Measurements from ENCODE around the gene MXRA7.

Gene MXRA7

DNA sequence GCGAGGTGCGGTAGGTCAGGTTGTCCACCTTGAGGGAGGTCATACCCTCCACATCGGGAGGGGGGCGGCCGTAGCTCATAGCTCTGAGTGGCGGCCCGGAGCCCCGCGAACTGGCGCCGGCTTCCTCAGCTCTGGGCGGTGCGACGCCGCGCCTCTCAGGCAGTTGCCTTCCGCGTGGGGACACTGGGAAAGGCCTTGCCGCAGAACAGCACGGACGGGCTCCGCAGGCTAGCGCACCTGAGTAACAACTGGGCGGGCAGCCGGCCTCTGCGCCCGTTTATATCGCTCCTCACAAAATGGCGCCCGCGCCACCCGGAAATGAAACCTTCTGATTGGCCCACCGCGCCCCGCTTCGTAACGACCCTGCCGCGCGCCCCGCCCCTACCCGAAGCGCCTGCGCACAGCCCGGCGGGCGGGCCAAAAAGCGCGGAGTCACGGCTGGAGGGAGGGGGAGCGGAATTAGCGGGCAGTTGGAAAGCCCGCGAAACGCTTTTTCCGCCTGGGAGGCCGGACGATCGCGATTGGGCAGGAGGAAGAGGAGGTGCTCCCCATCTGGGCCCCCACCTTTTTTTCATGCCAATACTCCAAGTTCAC lies 26.4 kb upstream of the MXRA7 start, which contains the start of gene SRSF2 (continued):
- TF ChIP-seq, protein P1, sequence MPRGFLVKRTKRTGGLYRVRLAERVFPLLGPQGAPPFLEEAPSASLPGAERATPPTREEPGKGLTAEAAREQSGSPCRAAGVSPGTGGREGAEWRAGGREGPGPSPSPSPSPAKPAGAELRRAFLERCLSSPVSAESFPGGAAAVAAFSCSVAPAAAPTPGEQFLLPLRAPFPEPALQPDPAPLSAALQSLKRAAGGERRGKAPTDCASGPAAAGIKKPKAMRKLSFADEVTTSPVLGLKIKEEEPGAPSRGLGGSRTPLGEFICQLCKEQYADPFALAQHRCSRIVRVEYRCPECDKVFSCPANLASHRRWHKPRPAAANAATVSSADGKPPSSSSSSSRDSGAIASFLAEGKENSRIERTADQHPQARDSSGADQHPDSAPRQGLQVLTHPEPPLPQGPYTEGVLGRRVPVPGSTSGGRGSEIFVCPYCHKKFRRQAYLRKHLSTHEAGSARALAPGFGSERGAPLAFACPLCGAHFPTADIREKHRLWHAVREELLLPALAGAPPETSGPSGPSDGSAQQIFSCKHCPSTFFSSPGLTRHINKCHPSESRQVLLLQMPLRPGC (tag by site-specific recombination; IDR thresholded peaks at IDR 0.05), result peak; percentile 78
- TF ChIP-seq ZNF248 (tag by site-specific recombination; IDR thresholded peaks at IDR 0.05) (no peak), KLF7 (tag by site-specific recombination; IDR thresholded peaks at IDR 0.05; ENCODE audit: borderline replicate concordance) (peak; percentile 62; the same call in 1 of the 2 replicates), KLF16 (tag by site-specific recombination; IDR thresholded peaks at IDR 0.05) (peak; percentile 68; the same call in 1 of the 2 replicates), KLF9 (tag by site-specific recombination; IDR thresholded peaks at IDR 0.05; ENCODE audit: low read depth) (peak; percentile 7; the same call in 1 of the 2 replicates), ZNF138 (tag by site-specific recombination; IDR thresholded peaks at IDR 0.05; ENCODE audit: borderline replicate concordance) (0 out of 2 replicates have a peak, but pooled peaks have one; percentile 4), ZNF571 (tag by site-specific recombination; IDR thresholded peaks at IDR 0.05) (no peak), OVOL3 (tag by site-specific recombination; IDR thresholded peaks at IDR 0.05) (peak; percentile 71; the same call in 1 of the 2 replicates), ZNF747 (tag by site-specific recombination; IDR thresholded peaks at IDR 0.05) (peak; percentile 94; the same call in 1 of the 2 replicates), ZNF146 (tag by site-specific recombination; IDR thresholded peaks at IDR 0.05) (peak; percentile 22; the same call in 1 of the 2 replicates), ZNF624 (tag by site-specific recombination; IDR thresholded peaks at IDR 0.05) (0 out of 2 replicates have a peak, but pooled peaks have one; percentile 77), ZNF121 (tag by site-specific recombination; IDR thresholded peaks at IDR 0.05) (peak; percentile 83), ZNF239 (tag by site-specific recombination; IDR thresholded peaks at IDR 0.05) (peak; percentile 78; the same call in 1 of the 2 replicates), SCRT1 (tag by site-specific recombination; IDR thresholded peaks at IDR 0.05; ENCODE audit: borderline replicate concordance) (no peak), ZNF292 (tag by site-specific recombination; IDR thresholded peaks at IDR 0.05; ENCODE audit: borderline replicate concordance, low read depth) (no peak), ZNF223 (tag by site-specific recombination; IDR thresholded peaks at IDR 0.05) (peak; percentile 5; the same call in 1 of the 2 replicates), MEIS1 (CRISPR knock-in tag; IDR thresholded peaks at IDR 0.05; ENCODE audit: borderline replicate concordance) (no peak), ZNF677 (tag by site-specific recombination; IDR thresholded peaks at IDR 0.05) (0 out of 2 replicates have a peak, but pooled peaks have one; percentile 41)
- TF ChIP-seq, protein P2, sequence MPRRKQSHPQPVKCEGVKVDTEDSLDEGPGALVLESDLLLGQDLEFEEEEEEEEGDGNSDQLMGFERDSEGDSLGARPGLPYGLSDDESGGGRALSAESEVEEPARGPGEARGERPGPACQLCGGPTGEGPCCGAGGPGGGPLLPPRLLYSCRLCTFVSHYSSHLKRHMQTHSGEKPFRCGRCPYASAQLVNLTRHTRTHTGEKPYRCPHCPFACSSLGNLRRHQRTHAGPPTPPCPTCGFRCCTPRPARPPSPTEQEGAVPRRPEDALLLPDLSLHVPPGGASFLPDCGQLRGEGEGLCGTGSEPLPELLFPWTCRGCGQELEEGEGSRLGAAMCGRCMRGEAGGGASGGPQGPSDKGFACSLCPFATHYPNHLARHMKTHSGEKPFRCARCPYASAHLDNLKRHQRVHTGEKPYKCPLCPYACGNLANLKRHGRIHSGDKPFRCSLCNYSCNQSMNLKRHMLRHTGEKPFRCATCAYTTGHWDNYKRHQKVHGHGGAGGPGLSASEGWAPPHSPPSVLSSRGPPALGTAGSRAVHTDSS (tag by site-specific recombination; IDR thresholded peaks at IDR 0.05), result peak; percentile 83; the same call in 1 of the 2 replicates
- TF ChIP-seq, protein P3, sequence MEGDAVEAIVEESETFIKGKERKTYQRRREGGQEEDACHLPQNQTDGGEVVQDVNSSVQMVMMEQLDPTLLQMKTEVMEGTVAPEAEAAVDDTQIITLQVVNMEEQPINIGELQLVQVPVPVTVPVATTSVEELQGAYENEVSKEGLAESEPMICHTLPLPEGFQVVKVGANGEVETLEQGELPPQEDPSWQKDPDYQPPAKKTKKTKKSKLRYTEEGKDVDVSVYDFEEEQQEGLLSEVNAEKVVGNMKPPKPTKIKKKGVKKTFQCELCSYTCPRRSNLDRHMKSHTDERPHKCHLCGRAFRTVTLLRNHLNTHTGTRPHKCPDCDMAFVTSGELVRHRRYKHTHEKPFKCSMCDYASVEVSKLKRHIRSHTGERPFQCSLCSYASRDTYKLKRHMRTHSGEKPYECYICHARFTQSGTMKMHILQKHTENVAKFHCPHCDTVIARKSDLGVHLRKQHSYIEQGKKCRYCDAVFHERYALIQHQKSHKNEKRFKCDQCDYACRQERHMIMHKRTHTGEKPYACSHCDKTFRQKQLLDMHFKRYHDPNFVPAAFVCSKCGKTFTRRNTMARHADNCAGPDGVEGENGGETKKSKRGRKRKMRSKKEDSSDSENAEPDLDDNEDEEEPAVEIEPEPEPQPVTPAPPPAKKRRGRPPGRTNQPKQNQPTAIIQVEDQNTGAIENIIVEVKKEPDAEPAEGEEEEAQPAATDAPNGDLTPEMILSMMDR (tag by site-specific recombination; IDR thresholded peaks at IDR 0.05), result peak; percentile 54
- TF ChIP-seq, protein P4, sequence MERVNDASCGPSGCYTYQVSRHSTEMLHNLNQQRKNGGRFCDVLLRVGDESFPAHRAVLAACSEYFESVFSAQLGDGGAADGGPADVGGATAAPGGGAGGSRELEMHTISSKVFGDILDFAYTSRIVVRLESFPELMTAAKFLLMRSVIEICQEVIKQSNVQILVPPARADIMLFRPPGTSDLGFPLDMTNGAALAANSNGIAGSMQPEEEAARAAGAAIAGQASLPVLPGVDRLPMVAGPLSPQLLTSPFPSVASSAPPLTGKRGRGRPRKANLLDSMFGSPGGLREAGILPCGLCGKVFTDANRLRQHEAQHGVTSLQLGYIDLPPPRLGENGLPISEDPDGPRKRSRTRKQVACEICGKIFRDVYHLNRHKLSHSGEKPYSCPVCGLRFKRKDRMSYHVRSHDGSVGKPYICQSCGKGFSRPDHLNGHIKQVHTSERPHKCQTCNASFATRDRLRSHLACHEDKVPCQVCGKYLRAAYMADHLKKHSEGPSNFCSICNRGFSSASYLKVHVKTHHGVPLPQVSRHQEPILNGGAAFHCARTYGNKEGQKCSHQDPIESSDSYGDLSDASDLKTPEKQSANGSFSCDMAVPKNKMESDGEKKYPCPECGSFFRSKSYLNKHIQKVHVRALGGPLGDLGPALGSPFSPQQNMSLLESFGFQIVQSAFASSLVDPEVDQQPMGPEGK (tag by site-specific recombination; IDR thresholded peaks at IDR 0.05), result no peak
- TF ChIP-seq, protein P5, sequence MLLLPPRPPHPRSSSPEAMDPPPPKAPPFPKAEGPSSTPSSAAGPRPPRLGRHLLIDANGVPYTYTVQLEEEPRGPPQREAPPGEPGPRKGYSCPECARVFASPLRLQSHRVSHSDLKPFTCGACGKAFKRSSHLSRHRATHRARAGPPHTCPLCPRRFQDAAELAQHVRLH (tag by site-specific recombination; IDR thresholded peaks at IDR 0.05), result peak; percentile 65; the same call in 1 of the 2 replicates
- TF ChIP-seq, protein P6, sequence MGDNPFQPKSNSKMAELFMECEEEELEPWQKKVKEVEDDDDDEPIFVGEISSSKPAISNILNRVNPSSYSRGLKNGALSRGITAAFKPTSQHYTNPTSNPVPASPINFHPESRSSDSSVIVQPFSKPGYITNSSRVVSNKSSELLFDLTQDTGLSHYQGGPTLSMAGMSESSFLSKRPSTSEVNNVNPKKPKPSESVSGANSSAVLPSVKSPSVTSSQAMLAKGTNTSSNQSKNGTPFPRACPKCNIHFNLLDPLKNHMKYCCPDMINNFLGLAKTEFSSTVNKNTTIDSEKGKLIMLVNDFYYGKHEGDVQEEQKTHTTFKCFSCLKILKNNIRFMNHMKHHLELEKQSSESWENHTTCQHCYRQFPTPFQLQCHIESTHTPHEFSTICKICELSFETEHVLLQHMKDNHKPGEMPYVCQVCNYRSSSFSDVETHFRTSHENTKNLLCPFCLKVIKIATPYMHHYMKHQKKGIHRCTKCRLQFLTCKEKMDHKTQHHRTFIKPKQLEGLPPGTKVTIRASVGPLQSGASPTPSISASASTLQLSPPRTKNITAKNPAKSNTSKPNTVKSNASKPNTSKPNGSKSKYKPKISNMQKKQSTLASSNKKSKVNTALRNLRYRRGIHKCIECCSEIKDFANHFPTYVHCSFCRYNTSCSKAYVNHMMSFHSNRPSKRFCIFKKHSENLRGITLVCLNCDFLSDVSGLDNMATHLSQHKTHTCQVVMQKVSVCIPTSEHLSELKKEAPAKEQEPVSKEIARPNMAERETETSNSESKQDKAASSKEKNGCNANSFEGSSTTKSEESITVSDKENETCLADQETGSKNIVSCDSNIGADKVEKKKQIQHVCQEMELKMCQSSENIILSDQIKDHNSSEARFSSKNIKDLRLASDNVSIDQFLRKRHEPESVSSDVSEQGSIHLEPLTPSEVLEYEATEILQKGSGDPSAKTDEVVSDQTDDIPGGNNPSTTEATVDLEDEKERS (tag by site-specific recombination; IDR thresholded peaks at IDR 0.05), result 0 out of 2 replicates have a peak, but pooled peaks have one; percentile 30
- TF ChIP-seq, protein P7, sequence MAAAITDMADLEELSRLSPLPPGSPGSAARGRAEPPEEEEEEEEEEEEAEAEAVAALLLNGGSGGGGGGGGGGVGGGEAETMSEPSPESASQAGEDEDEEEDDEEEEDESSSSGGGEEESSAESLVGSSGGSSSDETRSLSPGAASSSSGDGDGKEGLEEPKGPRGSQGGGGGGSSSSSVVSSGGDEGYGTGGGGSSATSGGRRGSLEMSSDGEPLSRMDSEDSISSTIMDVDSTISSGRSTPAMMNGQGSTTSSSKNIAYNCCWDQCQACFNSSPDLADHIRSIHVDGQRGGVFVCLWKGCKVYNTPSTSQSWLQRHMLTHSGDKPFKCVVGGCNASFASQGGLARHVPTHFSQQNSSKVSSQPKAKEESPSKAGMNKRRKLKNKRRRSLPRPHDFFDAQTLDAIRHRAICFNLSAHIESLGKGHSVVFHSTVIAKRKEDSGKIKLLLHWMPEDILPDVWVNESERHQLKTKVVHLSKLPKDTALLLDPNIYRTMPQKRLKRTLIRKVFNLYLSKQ (tag by site-specific recombination; IDR thresholded peaks at IDR 0.05; ENCODE audit: borderline replicate concordance), result peak; percentile 73; the same call in 1 of the 2 replicates
- TF ChIP-seq, protein P8, sequence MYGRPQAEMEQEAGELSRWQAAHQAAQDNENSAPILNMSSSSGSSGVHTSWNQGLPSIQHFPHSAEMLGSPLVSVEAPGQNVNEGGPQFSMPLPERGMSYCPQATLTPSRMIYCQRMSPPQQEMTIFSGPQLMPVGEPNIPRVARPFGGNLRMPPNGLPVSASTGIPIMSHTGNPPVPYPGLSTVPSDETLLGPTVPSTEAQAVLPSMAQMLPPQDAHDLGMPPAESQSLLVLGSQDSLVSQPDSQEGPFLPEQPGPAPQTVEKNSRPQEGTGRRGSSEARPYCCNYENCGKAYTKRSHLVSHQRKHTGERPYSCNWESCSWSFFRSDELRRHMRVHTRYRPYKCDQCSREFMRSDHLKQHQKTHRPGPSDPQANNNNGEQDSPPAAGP (tag by site-specific recombination; IDR thresholded peaks at IDR 0.05), result peak; percentile 94

Data from HEK293 (cell line).